Calu3 (cell line): ENCODE results near the gene NMRK1. TPM values are rescaled to one million over a fixed set of nuclear protein-coding genes. Genes with fewer than 3 reads are reported as not detected.

ENCODE experiments used
- BruUV-seq: library from RNA; stranded (reverse); fragments of 400-500 nt; replicated peaks from 2 replicates; lab custom pipeline; 2021; lab: Mats Ljungman, UMichigan
- CTCF ChIA-PET: fragments of 300-600 bp; sonication (Branson Sonifier 250); formaldehyde crosslinking; loops from one replicate; lab custom pipeline; 2022; ENCODE audit warnings: antibody characterized with exemption; lab: Charles Lee
- DNase-seq: peaks from one replicate; pipeline ENCODE4 v3.0.0; 2022
- H3K27ac Mint-ChIP-seq: one replicate; pipeline ENCODE4 v1.8.0; 2022; ENCODE audit warnings: mixed read lengths; ENCODE audit not compliant: unreplicated experiment
- H3K27me3 Mint-ChIP-seq: one replicate; pipeline ENCODE4 v1.8.0; 2022; ENCODE audit warnings: mixed read lengths; ENCODE audit not compliant: unreplicated experiment
- H3K36me3 Mint-ChIP-seq: one replicate; pipeline ENCODE4 v1.8.0; 2022; ENCODE audit warnings: mild to moderate bottlenecking, moderate library complexity, mixed read lengths; ENCODE audit not compliant: insufficient read depth, unreplicated experiment
- H3K4me1 Mint-ChIP-seq: one replicate; pipeline ENCODE4 v1.8.0; 2022; ENCODE audit warnings: mild to moderate bottlenecking, low read depth, mixed read lengths; ENCODE audit not compliant: unreplicated experiment
- H3K4me3 Mint-ChIP-seq: one replicate; pipeline ENCODE4 v1.8.0; 2022; ENCODE audit warnings: mild to moderate bottlenecking, low read depth, moderate library complexity, mixed read lengths; ENCODE audit not compliant: unreplicated experiment
- H3K9me3 Mint-ChIP-seq: one replicate; pipeline ENCODE4 v1.8.0; 2022; ENCODE audit warnings: low read depth, mixed read lengths; ENCODE audit not compliant: unreplicated experiment
- CTCF ChIP-seq: fragments of 200-600 bp; IDR thresholded peaks from one replicate; pipeline ENCODE4 v1.8.0; 2022; ENCODE audit warnings: antibody characterized with exemption; ENCODE audit not compliant: unreplicated experiment
- intact Hi-C: fragments of 100-400 bp; cut with micrococcal nuclease; formaldehyde crosslinking; loops from one replicate; pipeline ENCODE4 v1.10.0; 2022; ENCODE audit not compliant: unreplicated experiment
- total RNA-seq: library from RNA; stranded (reverse); gene quantifications from 2 replicates; pipeline ENCODE4 v1.2.3, GENCODE V29; 2022

NMRK1 gene
- total RNA-seq, 1 experiment from 2014 or later: 12.4 TPM

- intact Hi-C loops: loop anchor here (10.0 kb wide), 1 partner anchor 97 kb away; no protein-coding TSS in a partner anchor
Measured at GRCh38 chr9:75087289-75087823, 599 bp downstream of the NMRK1 start.

GRCh38 chr9:75086541-75087288, 1.2 kb downstream of the NMRK1 start:
- H3K27me3 Mint-ChIP-seq: no peaks in the 10 kb centered on the region
- H3K27ac Mint-ChIP-seq: peak overlapping the region; percentile 75
- BruUV-seq: no TSS peak
- CTCF ChIA-PET: interaction anchor here (0.6 to 0.9 kb wide), 5 partner anchors 11 to 1457 kb away, joined by 3 to 7 read pairs (median 3); no protein-coding TSS in a partner anchor
- intact Hi-C loops: loop anchor here (10.0 kb wide), 1 partner anchor 98 kb away; no protein-coding TSS in a partner anchor
- peaks cover 17% of the 10 kb centered on the region for H3K4me1 Mint-ChIP-seq
- H3K4me3 Mint-ChIP-seq: peak overlapping the region; percentile 98
- H3K36me3 Mint-ChIP-seq: peaks cover 31% of the 10 kb centered on the region
- no peak for DNase-seq
- no peak for TF ChIP-seq CTCF
- no peaks in the 10 kb centered on the region for H3K9me3 Mint-ChIP-seq

More at GRCh38 chr9:75087289-75087823, 599 bp downstream of the NMRK1 start:
- H3K27ac Mint-ChIP-seq: peak overlapping the region; percentile 75
- DNase-seq: peak; percentile 11
- peaks cover 17% of the 10 kb centered on the region for H3K4me1 Mint-ChIP-seq
- TF ChIP-seq CTCF: no peak
- TSS peak; percentile 65 for BruUV-seq
- CTCF ChIA-PET: interaction anchor here (0.7 to 1.4 kb wide), 3 partner anchors 12 to 204 kb away, joined by 3 to 6 read pairs (median 4); partner anchors contain the start of gene CARNMT1
- peaks cover 31% of the 10 kb centered on the region for H3K36me3 Mint-ChIP-seq
- peak overlapping the region; percentile 98 for H3K4me3 Mint-ChIP-seq
- H3K27me3 Mint-ChIP-seq: no peaks in the 10 kb centered on the region
- H3K9me3 Mint-ChIP-seq: no peaks in the 10 kb centered on the region

GRCh38 chr9:75085640-75086039, 2.3 kb downstream of the NMRK1 start:
- CTCF ChIA-PET: interaction anchor here (0.7 kb wide), 1 partner anchor 80 kb away, joined by 3 read pairs; no protein-coding TSS in a partner anchor
- Mint-ChIP-seq H3K9me3 (no peaks in the 10 kb centered on the region), H3K27me3 (no peaks in the 10 kb centered on the region), H3K4me3 (no peak overlapping the region), H3K4me1 (peaks cover 17% of the 10 kb centered on the region), H3K36me3 (peaks cover 31% of the 10 kb centered on the region), H3K27ac (no peak overlapping the region)
- BruUV-seq: no TSS peak
- intact Hi-C loops: loop anchor here (10.0 kb wide), 1 partner anchor 99 kb away; no protein-coding TSS in a partner anchor
- no peak for TF ChIP-seq CTCF
- DNase-seq: no peak

GRCh38 chr9:75084081-75084672, 3.8 kb downstream of the NMRK1 start:
- BruUV-seq: no TSS peak
- peaks cover 31% of the 10 kb centered on the region for H3K36me3 Mint-ChIP-seq
- no peak for TF ChIP-seq CTCF
- CTCF ChIA-PET: interaction anchor here (0.6 kb wide), 1 partner anchor 27 kb away, joined by 3 read pairs; no protein-coding TSS in a partner anchor
- no peak overlapping the region for H3K27ac Mint-ChIP-seq
- intact Hi-C loops: loop anchor here (10.0 kb wide), 1 partner anchor 101 kb away; no protein-coding TSS in a partner anchor
- H3K4me3 Mint-ChIP-seq: no peak overlapping the region
- H3K9me3 Mint-ChIP-seq: no peaks in the 10 kb centered on the region
- H3K27me3 Mint-ChIP-seq: no peaks in the 10 kb centered on the region
- H3K4me1 Mint-ChIP-seq: peaks cover 17% of the 10 kb centered on the region
- no peak for DNase-seq
